Skeletal muscle satellite cell (primary cell): ENCODE measurements around the gene SCN7A.
"Not testable (repeated sequence)": the region's sequence is repeated elsewhere in the genome, so short reads cannot be mapped to it uniquely, and the experiment has no call there.

ENCODE experiments used
- H3K27me3 ChIP-seq: 2 replicates; pipeline ENCODE4 v1.7.0; 2013; ENCODE audit warnings: low read length; ENCODE audit not compliant: control insufficient read depth, insufficient read depth
- H3K36me3 ChIP-seq: 2 replicates; pipeline ENCODE4 v1.7.0; 2013; ENCODE audit warnings: mild to moderate bottlenecking, control low read depth, low read length; ENCODE audit not compliant: insufficient read depth
- H3K4me1 ChIP-seq: 2 replicates; pipeline ENCODE4 v1.7.0; 2013; ENCODE audit warnings: low read length; ENCODE audit not compliant: control insufficient read depth, insufficient read depth
- H3K4me2 ChIP-seq: 2 replicates; pipeline ENCODE4 v1.7.0; 2013; ENCODE audit warnings: mild to moderate bottlenecking, low read length
- H3K4me3 ChIP-seq: 2 replicates; pipeline ENCODE4 v1.7.0; 2013; ENCODE audit warnings: low read length
- H3K9ac ChIP-seq: 2 replicates; pipeline ENCODE4 v1.7.0; 2013; ENCODE audit warnings: mild to moderate bottlenecking, low read depth, low read length, moderate library complexity
- H3K9me3 ChIP-seq: replicated peaks from 2 replicates; pipeline ENCODE4 v1.7.0; 2013; ENCODE audit warnings: mild to moderate bottlenecking, control low read depth, low read length

The SCN7A gene

DNA sequence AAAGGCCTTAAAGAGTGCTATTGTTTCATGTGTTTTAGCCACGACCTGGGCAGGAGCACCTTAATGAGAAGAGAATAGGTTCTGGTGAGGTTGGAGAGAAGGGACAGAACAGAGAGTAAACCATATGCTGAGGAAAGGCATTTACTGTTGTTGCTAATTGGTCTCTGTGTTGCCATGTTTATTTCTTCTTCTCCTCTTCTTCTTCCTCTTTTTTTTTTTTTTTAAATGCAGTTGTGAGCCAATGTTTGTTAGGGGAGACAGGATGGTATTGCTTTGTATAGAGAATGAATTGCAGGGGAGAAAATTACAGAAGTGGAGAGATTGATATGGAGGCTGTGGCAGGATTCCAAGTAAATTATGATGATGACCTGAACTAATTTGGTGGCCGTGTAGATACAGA is 120.9 kb downstream of the SCN7A start:
- peak overlapping the region; percentile 14 for H3K4me3 ChIP-seq

DNA sequence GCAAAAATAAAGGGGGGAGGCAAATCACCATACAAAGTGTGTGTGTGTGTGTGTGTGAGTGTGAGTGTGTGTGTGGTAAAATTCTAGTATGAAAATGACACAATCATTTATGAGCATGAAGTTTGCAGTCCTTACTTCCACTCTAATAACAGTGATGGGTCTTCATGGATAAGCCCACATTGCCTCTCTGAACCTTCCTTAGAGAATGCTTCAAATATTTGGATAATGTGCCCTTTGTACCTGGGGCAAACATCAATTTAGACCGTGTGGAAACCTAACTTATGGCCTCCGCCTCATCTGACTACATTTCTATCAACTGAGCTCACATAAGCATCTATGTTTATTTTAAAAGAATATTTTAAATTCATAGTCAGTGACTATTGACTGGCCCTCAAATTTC is 122.0 kb downstream of the SCN7A start:
- H3K4me2 ChIP-seq, result peak overlapping the region; percentile 48
- no peak overlapping the region for H3K9ac ChIP-seq
- H3K36me3 ChIP-seq, result no peaks in the 10 kb centered on the region
- no peak overlapping the region for H3K4me3 ChIP-seq
- no peaks in the 10 kb centered on the region for H3K9me3 ChIP-seq
- H3K27me3 ChIP-seq, result no peaks in the 10 kb centered on the region
- H3K4me1 ChIP-seq, result peaks cover 35% of the 10 kb centered on the region

More for the DNA sequence above, 120.9 kb downstream of the SCN7A start:
- Histone ChIP-seq H3K4me2 (peak overlapping the region; percentile 89), H3K9ac (no peak overlapping the region), H3K4me1 (peaks cover 36% of the 10 kb centered on the region), H3K9me3 (no peaks in the 10 kb centered on the region), H3K36me3 (no peaks in the 10 kb centered on the region), H3K27me3 (no peaks in the 10 kb centered on the region)

DNA sequence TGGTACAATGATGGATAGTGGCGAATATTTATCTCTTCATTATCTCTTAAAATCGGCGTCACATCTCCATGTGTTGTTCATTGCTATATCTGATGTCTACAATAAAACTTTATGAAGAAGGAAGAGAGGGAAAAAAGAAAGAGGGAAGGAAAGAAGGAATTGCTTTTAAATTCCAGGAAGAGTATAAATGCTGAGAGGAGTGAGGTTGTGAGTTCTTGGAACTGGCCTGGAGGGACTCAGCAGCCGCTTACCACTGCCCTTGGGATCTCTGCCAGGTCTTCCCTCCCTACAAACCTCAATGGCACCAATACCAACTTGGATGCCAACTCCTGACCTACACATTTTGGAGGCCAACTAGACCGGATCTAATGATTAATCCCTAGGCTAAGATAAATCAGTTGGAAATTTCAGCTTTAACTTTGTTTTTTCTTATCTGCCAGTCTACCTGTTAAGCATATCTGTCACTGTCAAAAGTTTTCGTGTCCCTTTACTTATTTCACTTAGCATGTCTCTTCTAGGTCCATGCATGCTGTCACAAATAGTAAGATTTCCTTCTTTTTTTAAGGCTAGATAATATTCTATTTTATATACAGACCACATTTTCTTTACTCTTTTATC is 128.1 kb downstream of the SCN7A start:
- no peak overlapping the region for H3K9ac ChIP-seq
- H3K36me3 ChIP-seq, result no peaks in the 10 kb centered on the region
- H3K9me3 ChIP-seq, result no peaks in the 10 kb centered on the region
- no peak overlapping the region for H3K4me2 ChIP-seq
- H3K4me1 ChIP-seq, result peaks cover 21% of the 10 kb centered on the region
- no peak overlapping the region for H3K4me3 ChIP-seq
- no peaks in the 10 kb centered on the region for H3K27me3 ChIP-seq

DNA sequence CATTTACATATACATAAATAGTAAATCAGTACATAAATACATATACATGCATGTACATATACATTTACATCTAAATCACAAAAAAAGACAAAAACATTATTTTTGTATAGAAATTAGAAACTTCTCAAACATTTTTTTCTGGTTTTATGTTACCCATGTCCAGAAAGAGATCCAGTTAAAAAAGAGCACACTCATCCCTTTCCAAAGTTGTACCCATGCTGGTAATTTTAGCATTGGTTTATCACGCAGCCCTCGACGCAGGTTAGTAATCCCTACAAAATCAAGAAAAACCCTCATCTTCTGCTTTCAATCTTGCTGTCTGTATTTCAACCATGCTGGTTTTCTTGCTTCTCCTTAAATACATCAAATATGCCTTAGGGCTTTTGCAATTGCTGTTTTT is 128.8 kb downstream of the SCN7A start:
- Histone ChIP-seq H3K4me3 (no peak overlapping the region), H3K4me1 (peaks cover 24% of the 10 kb centered on the region), H3K9me3 (no peaks in the 10 kb centered on the region), H3K27me3 (no peaks in the 10 kb centered on the region), H3K36me3 (no peaks in the 10 kb centered on the region), H3K4me2 (no peak overlapping the region), H3K9ac (no peak overlapping the region)

DNA sequence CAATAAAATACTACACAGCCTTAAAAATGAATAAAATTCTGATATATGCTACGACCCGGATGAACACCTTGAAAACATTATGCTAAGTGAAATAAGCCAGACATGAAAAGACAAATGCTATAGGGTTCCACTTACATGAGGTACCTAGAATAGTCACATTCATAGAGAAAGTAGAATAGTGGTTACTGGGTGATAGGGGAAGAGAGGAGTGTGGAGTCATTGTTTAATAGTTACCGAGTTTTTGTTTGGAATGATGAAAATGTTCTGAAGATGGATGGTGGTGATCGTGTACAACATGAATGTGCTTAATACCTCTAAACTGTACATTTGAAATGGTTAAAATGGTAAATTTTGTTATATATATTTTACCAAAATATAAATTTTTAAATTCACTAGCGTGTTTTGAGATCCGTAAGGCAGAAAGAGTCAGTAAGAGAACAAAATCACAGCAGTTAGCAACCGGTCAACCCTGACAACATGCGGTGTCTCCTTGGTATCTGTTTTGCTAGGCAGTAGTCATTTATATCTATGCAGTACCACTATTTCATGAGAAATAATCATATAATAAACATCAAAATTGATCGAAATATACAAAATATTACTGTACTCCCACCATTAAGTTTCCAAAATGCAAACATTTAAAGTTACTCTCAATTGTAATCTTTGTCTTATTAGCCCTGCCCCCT is 129.4 kb downstream of the SCN7A start:
- Histone ChIP-seq H3K27me3 (no peaks in the 10 kb centered on the region), H3K4me3 (no peak overlapping the region), H3K9ac (no peak overlapping the region), H3K36me3 (no peaks in the 10 kb centered on the region), H3K9me3 (no peaks in the 10 kb centered on the region), H3K4me1 (peaks cover 24% of the 10 kb centered on the region), H3K4me2 (no peak overlapping the region)

DNA sequence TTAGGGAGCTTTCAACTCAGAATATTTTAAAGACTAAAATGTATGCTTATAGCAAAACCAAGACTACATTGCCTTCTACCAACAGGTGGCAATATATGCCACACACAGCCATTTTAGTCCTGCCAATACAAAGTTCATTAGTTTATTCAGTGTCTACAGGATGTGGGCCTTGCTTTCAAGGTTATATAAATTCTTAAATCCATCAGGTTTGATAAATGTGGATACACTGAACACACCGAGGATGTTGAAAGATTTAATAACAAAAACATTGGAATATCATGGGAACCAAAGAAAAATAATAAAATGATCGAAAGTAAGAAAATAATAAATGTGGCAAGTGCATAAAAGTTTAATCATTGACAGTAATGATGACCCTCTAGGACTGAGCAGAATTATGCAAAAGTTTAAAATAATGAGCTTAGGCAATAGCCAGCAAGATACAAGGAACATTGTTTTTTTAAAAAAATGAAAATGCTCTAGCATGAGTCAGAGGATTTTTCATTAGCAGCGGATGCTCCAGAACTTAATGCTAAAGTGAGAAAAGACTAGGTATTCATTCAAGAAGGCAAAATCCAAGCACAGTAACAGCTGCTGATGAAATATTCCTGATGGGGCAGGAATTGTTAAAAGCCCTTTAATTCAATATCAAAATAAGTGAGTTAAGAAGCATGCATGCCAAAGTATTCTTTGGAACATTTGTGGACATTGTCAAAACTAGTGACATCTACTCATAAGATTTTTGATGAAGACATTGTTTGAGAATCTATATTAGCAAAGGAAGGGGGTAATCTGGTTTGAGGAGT is 132.5 kb downstream of the SCN7A start:
- H3K4me3 ChIP-seq, result no peak overlapping the region
- H3K9ac ChIP-seq, result peak overlapping the region; percentile 28
- H3K9me3 ChIP-seq, result no peaks in the 10 kb centered on the region
- H3K4me2 ChIP-seq, result peak overlapping the region; percentile 59
- H3K36me3 ChIP-seq, result no peaks in the 10 kb centered on the region
- H3K4me1 ChIP-seq, result peaks cover 28% of the 10 kb centered on the region
- H3K27me3 ChIP-seq, result no peaks in the 10 kb centered on the region

DNA sequence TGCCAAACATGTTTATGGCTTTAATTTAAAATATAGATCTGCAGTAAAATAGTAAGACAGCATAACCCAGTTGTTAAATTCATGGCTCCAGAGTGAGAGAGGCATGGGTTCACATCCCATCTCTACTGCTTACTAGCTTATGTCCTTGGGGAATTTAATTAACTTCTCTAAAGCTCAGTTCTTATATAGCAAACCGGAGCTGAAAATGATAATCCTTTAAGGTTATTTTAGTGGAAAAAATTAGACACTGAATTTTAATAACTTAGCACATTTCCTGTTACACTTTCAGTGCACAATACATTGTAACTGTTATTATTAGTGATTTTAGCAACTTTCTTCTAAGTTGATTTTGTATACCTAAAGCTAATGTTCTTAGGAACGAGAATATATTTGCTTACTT is 133.1 kb downstream of the SCN7A start:
- Histone ChIP-seq H3K4me2 (no peak overlapping the region), H3K27me3 (no peaks in the 10 kb centered on the region), H3K9ac (no peak overlapping the region), H3K4me3 (no peak overlapping the region), H3K9me3 (no peaks in the 10 kb centered on the region), H3K4me1 (peaks cover 24% of the 10 kb centered on the region), H3K36me3 (no peaks in the 10 kb centered on the region)

DNA sequence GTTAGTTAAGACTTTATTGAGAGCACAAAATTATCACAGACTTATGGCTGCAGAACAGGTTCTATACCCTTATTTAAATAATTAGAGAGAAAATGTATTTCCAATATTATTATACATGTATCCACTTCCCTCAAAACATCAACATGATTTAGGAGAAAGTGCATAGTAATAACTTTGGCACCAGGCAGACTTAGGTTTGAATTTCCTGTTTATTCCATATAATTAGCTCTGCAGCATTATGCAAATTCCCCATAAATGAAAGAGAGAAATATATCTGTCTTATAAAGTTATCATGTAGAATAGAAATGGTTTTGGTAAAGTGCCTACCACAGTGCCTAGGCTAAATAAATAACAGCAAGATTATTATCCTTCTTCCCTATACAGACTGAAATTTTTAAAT is 133.6 kb downstream of the SCN7A start:
- Histone ChIP-seq H3K4me2 (no peak overlapping the region), H3K4me3 (no peak overlapping the region), H3K36me3 (no peaks in the 10 kb centered on the region), H3K9ac (no peak overlapping the region), H3K9me3 (no peaks in the 10 kb centered on the region), H3K4me1 (peaks cover 21% of the 10 kb centered on the region), H3K27me3 (no peaks in the 10 kb centered on the region)

DNA sequence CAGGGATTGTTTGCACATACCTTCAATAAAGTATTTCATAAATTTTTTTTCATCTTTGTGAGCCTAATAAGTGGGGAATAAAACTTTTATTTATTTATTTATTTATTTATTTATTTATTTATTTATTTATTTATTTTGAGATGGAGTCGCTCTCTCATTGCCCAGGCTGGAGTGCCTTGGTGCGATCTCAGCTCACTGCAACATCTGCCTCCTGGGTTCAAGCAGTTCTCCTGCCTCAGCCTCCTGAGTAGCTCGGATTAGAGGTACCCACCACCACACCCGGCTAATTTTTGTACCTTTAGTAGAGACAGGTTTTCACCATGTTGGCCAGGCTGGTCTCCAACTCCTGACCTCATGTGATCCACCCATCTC is 136.1 kb downstream of the SCN7A start:
- not testable (repeated sequence) for H3K4me3 ChIP-seq, H3K4me2 ChIP-seq, H3K9ac ChIP-seq, H3K9me3 ChIP-seq, H3K36me3 ChIP-seq, H3K27me3 ChIP-seq
- peaks cover 21% of the 10 kb centered on the region for H3K4me1 ChIP-seq

DNA sequence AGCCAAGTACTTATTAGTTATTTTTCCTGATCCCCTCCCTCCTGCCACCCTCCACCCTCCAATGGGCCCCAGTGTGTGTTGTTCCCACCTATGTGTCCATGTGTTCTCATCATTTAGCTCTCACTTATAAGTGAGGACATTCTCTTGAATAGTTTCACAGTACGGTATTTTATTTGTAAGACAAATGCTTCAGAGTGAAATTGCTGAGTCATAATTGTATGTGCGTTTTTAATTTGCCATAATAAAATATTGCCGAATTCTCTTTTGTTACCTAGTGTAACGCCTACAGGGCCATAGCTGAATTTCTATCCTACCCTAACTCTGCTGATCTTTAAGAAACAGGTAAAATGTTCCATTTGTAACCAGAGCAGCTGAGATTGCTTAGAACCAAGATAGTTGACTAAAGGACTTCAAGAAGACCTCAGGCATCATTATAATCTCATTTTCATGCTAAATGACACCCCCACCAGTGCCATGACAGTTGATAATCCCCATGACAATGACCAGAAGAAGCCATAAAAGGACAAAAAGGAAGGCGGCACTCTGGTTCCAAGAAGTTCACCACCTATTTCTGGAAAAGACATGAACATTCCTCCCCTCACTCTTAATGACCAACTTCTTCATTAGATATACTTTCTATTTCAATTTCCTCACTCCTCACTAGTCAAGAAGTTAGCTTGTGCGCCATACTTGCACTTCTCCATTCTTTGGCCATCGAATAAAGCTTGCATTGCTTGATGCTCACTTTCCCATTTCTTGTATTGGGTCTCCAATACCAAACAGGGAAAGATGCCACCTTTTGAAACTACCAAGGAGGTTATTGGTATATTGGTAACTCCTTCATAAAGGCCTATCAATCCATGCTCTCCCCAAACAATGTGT is 136.7 kb downstream of the SCN7A start:
- Histone ChIP-seq H3K27me3 (no peaks in the 10 kb centered on the region), H3K4me2 (no peak overlapping the region), H3K4me3 (no peak overlapping the region), H3K9ac (no peak overlapping the region), H3K36me3 (no peaks in the 10 kb centered on the region), H3K4me1 (peaks cover 21% of the 10 kb centered on the region), H3K9me3 (no peaks in the 10 kb centered on the region)
